NCI-H2029 treated with DMSO at 0.1 percent for 48 hours (cell line): Measurements from ENCODE around the gene SATL1.
"Not testable (repeated sequence)": the region's sequence is repeated elsewhere in the genome, so short reads cannot be mapped to it uniquely, and the experiment has no call there.

Experiments
- DNase-seq: peaks from one replicate; lab custom pipeline; 2025; lab: John Stamatoyannopoulos, UW

SATL1 gene

GRCh38 chrX:85108165-85108564 is 135.4 kb downstream of the SATL1 start:
- no peak for DNase-seq

DNA sequence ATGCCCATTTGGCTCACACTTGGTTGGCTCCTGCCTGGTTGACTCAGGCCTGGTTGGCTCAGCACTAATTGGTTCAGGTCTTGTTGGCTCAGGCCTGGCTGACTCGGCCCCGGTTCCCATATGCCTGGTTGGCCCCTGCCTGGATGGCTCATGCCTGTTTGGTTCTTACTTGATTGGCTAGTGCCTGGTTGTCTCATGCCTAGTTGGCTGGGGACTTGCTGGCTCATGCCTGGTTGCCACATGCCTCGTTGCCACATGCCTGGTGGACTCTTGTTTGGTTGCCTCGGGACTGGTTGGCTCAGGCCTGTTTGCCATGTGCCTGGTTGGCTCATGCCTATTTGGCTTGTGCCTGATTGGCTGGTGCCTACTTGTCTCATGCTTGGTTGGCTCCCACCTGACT is 136.2 kb downstream of the SATL1 start:
- no peak for DNase-seq

- DNase-seq = no peak
Measured at GRCh38 chrX:85089321-85089840, 154.2 kb downstream of the SATL1 start.

- DNase-seq = no peak
Measured at GRCh38 chrX:85084770-85085393, 158.7 kb downstream of the SATL1 start.

DNA sequence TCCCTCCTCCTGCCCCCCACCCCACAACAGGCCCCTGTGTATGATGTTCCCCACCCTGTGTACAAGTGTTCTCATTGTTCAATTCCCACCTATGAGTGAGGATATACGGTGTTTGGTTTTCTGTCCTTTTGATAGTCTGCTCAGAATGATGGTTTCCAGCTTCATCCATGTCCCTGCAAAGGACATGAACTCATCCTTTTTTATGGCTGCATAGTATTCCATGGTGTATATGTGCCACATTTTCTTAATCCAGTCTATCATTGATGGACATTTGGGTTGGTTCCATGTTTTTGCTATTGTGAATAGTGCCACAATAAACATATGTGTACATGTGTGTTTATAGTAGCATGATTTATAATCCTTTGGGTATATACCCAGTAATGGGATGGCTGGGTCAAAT is 166.3 kb downstream of the SATL1 start:
- DNase-seq = not testable (repeated sequence)

GRCh38 chrX:85065512-85066198 is 177.9 kb downstream of the SATL1 start:
- no peak for DNase-seq

- DNase-seq = no peak
Measured at GRCh38 chrX:85052636-85053343, 190.8 kb downstream of the SATL1 start.

DNA sequence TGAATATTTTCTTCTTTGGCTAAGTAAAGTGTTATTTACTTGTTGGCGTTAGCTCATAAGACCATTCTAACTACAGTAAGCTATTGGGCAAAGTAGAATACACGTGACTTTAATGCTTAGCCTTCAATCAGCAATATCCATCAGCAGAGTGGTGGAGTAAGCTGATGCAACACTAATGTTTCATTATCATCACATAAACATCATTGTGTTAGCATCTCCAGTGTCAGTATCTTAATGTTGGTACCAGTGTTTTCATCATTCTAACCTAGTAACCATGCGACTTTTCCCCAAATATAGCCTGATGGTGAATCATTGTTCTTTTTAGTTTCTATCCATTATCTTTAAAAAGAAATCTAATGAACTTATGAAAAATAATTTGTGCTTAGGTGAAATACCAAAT is 191.4 kb downstream of the SATL1 start:
- no peak for DNase-seq

- no peak for DNase-seq
Measured at GRCh38 chrX:85051627-85052026, 192.0 kb downstream of the SATL1 start.
